Testis (tissue), 2 donors: Measurements from ENCODE around the gene ANKRD11.

Source experiments
- POLR2A ChIP-seq: fragments of 450-650 bp; IDR thresholded peaks from one replicate; pipeline ENCODE4 v1.6.1; 2017; ENCODE audit warnings: antibody characterized with exemption, mild to moderate bottlenecking, moderate library complexity
- TF ChIP-seq, protein P1 (sequence below), 3 experiments: fragments of 450-650 bp in 2 of 3; fragments of 200-600 bp in 1 of 3; sonication (generic) in 1 of 3; IDR thresholded peaks; one replicate each; pipeline ENCODE4 v1.5.1; 2016 to 2019; ENCODE audit warnings: antibody characterized with exemption in 3 of 3, mild to moderate bottlenecking in 2 of 3, moderate library complexity in 1 of 3

DNA sequence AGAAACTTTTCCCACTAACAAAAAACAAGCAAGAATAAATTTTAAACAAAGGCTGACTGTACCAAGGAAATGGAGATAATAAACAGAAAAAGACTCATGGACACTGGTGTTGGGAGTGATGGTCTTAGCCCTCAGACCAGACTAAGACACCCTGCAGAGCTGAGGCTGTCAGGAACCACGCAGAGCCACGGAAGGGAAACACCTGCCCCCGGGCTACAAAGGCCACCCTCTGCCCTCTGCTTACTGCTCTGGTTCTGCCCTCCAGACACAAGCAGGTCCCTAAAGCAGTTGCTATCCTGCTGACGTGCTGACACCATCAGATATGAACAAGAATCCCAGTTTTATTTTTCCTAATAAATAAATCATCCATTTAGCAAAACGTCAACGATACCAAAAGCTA lies 80.0 kb downstream of the ANKRD11 start:
- TF ChIP-seq, protein P1, sequence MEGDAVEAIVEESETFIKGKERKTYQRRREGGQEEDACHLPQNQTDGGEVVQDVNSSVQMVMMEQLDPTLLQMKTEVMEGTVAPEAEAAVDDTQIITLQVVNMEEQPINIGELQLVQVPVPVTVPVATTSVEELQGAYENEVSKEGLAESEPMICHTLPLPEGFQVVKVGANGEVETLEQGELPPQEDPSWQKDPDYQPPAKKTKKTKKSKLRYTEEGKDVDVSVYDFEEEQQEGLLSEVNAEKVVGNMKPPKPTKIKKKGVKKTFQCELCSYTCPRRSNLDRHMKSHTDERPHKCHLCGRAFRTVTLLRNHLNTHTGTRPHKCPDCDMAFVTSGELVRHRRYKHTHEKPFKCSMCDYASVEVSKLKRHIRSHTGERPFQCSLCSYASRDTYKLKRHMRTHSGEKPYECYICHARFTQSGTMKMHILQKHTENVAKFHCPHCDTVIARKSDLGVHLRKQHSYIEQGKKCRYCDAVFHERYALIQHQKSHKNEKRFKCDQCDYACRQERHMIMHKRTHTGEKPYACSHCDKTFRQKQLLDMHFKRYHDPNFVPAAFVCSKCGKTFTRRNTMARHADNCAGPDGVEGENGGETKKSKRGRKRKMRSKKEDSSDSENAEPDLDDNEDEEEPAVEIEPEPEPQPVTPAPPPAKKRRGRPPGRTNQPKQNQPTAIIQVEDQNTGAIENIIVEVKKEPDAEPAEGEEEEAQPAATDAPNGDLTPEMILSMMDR (IDR thresholded peaks at IDR 0.05) = no peak
- TF ChIP-seq POLR2A = no peak
